Caco-2 (cell line): Measurements from ENCODE around the gene FANCC. TPM values are rescaled to one million over a fixed set of nuclear protein-coding genes. Genes with fewer than 3 reads are reported as not detected.

ENCODE experiments used
- BruUV-seq: library from RNA; stranded (reverse); fragments of 400-500 nt; replicated peaks from 2 replicates; lab custom pipeline; 2021; lab: Mats Ljungman, UMichigan
- CTCF ChIA-PET: fragments of 300-600 bp; sonication (Branson Sonifier 250); formaldehyde crosslinking; loops from one replicate; lab custom pipeline; 2022; ENCODE audit warnings: antibody characterized with exemption; lab: Charles Lee
- POLR2A ChIA-PET: fragments of 300-600 bp; sonication (Branson Sonifier 250); formaldehyde crosslinking; loops from one replicate; lab custom pipeline; 2022; ENCODE audit warnings: antibody characterized with exemption; lab: Charles Lee
- DNase-seq, 2 experiments: peaks; one replicate each; pipeline versions ENCODE4 v3.0.0 to v3.0.0-alpha.2; 2020 to 2022
- H3K27me3 ChIP-seq: replicated peaks from 2 replicates; pipeline ENCODE4 v1.6.0; 2011; ENCODE audit warnings: low read length; ENCODE audit not compliant: control insufficient read depth, insufficient read depth
- H3K36me3 ChIP-seq: 2 replicates; pipeline ENCODE4 v1.5.1; 2011; ENCODE audit warnings: low read length; ENCODE audit not compliant: control insufficient read depth, insufficient read depth
- H3K4me1 ChIP-seq: fragments of 250-450 bp; sonication (Bioruptor Pico); 2 replicates; pipeline ENCODE4 v1.5.1; 2020; ENCODE audit warnings: mild to moderate bottlenecking
- H3K4me3 ChIP-seq: 2 replicates; pipeline ENCODE4 v1.5.1; 2011; ENCODE audit warnings: low read depth, mild to moderate bottlenecking, control low read depth, low read length
- H3K9me3 ChIP-seq: fragments of 250-450 bp; sonication (Bioruptor Pico); 2 replicates; pipeline ENCODE4 v1.5.1; 2020; ENCODE audit warnings: mild to moderate bottlenecking, moderate library complexity
- H3K27ac Mint-ChIP-seq: one replicate; pipeline ENCODE4 v1.8.0; 2022; ENCODE audit warnings: mixed read lengths; ENCODE audit not compliant: unreplicated experiment
- H3K27me3 Mint-ChIP-seq: one replicate; pipeline ENCODE4 v1.8.0; 2022; ENCODE audit warnings: mixed read lengths; ENCODE audit not compliant: insufficient read depth, unreplicated experiment
- H3K36me3 Mint-ChIP-seq: one replicate; pipeline ENCODE4 v1.8.0; 2022; ENCODE audit warnings: mild to moderate bottlenecking, mixed read lengths; ENCODE audit not compliant: insufficient read depth, unreplicated experiment
- H3K4me1 Mint-ChIP-seq: one replicate; pipeline ENCODE4 v1.8.0; 2022; ENCODE audit warnings: low read depth, mixed read lengths; ENCODE audit not compliant: unreplicated experiment
- H3K4me3 Mint-ChIP-seq: one replicate; pipeline ENCODE4 v1.8.0; 2022; ENCODE audit warnings: mild to moderate bottlenecking, moderate library complexity, mixed read lengths; ENCODE audit not compliant: unreplicated experiment
- H3K9me3 Mint-ChIP-seq: one replicate; pipeline ENCODE4 v1.8.0; 2022; ENCODE audit warnings: mixed read lengths; ENCODE audit not compliant: unreplicated experiment
- intact Hi-C: fragments of 100-400 bp; cut with micrococcal nuclease; formaldehyde crosslinking; loops from one replicate; pipeline ENCODE4 v1.10.0; 2022; ENCODE audit not compliant: unreplicated experiment
- total RNA-seq: library from RNA; stranded (reverse); gene quantifications from 2 replicates; pipeline ENCODE4 v1.2.3, GENCODE V29; 2022
- TF ChIP-seq, protein P1 (sequence below), 2 experiments: fragments of 200-600 bp in 1 of 2; IDR thresholded peaks; 1 replicate in 1 of 2; 2 replicates in 1 of 2; pipeline versions ENCODE4 v1.5.1 to v1.8.0; 2011 to 2022; ENCODE audit warnings: antibody characterized with exemption in 1 of 2, control low read depth in 1 of 2, inconsistent platforms in 1 of 2, low read depth in 1 of 2, low read length in 1 of 2, mild to moderate bottlenecking in 1 of 2, moderate library complexity in 1 of 2; ENCODE audit not compliant: insufficient read depth in 1 of 2, severe bottlenecking in 1 of 2, unreplicated experiment in 1 of 2

FANCC gene
- total RNA-seq, 1 experiment from 2014 or later, result 29.2 TPM

DNA sequence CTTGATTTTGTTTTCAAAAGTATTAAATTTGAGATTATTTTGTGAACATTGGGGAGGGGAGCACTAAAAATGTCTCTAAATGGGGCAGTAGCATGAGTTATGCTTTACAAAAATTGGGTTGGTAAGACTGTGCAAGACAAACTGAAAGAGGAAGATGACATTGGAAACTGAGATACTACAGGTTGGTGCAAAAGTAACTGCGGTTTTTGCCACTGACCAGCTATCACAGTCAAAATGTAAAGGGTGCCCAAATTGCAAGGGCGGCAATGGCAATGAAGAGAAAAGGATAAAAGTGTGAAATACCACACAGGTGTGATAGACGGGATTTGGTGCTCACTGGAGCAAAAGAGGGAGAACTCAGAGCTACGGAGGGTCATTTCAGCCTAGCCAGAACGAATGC lies 124.0 kb downstream of the FANCC start:
- H3K36me3 ChIP-seq, result no peaks in the 10 kb centered on the region
- H3K27me3 Mint-ChIP-seq, result no peaks in the 10 kb centered on the region
- peaks cover 17% of the 10 kb centered on the region for H3K36me3 Mint-ChIP-seq
- BruUV-seq, result no TSS peak
- H3K4me3 Mint-ChIP-seq, result no peak overlapping the region
- peaks cover 15% of the 10 kb centered on the region for H3K9me3 Mint-ChIP-seq
- no peaks in the 10 kb centered on the region for H3K27me3 ChIP-seq
- no peak overlapping the region for H3K27ac Mint-ChIP-seq
- no peaks in the 10 kb centered on the region for H3K4me1 ChIP-seq
- peaks cover 3% of the 10 kb centered on the region for H3K4me1 Mint-ChIP-seq
- POLR2A ChIA-PET, result no interaction called here
- intact Hi-C loops, result no loop called here
- TF ChIP-seq, protein P1, sequence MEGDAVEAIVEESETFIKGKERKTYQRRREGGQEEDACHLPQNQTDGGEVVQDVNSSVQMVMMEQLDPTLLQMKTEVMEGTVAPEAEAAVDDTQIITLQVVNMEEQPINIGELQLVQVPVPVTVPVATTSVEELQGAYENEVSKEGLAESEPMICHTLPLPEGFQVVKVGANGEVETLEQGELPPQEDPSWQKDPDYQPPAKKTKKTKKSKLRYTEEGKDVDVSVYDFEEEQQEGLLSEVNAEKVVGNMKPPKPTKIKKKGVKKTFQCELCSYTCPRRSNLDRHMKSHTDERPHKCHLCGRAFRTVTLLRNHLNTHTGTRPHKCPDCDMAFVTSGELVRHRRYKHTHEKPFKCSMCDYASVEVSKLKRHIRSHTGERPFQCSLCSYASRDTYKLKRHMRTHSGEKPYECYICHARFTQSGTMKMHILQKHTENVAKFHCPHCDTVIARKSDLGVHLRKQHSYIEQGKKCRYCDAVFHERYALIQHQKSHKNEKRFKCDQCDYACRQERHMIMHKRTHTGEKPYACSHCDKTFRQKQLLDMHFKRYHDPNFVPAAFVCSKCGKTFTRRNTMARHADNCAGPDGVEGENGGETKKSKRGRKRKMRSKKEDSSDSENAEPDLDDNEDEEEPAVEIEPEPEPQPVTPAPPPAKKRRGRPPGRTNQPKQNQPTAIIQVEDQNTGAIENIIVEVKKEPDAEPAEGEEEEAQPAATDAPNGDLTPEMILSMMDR (IDR thresholded peaks at IDR 0.05; ENCODE audit: insufficient read depth in 1 of 2, low read depth in 1 of 2, low read length in 1 of 2, severe bottlenecking in 1 of 2, unreplicated experiment in 1 of 2), result peak in 1 of 2 experiments; percentile 3
- no peaks in the 10 kb centered on the region for H3K9me3 ChIP-seq
- CTCF ChIA-PET, result interaction anchor here (1.2 kb wide), 1 partner anchor 75 kb away, joined by 4 read pairs; no protein-coding TSS in a partner anchor
- DNase-seq, result no peak
- no peak overlapping the region for H3K4me3 ChIP-seq

DNA sequence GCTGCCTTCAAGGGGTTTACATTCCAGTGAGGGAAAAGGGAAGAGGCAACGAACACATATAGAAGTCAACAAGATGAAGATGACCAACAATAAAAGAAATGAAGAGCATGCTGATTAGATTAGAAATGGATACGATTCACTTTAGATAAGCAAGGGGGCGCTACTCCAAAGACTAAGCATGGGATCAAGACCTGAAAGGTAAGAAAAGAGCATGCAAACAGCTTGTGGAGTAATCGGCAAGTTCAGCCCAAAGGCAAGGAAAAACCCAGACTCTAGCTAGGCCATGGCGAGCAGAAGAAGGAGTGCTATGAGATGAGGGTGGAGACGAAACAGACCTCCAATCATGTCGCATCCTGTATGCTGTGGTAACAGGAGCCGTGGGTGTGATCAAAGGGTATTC lies 124.4 kb downstream of the FANCC start:
- Histone ChIP-seq H3K36me3 (no peaks in the 10 kb centered on the region), H3K4me3 (no peak overlapping the region), H3K4me1 (no peaks in the 10 kb centered on the region), H3K9me3 (no peaks in the 10 kb centered on the region), H3K27me3 (no peaks in the 10 kb centered on the region)
- POLR2A ChIA-PET, result no interaction called here
- intact Hi-C loops, result no loop called here
- Mint-ChIP-seq H3K27me3 (no peaks in the 10 kb centered on the region), H3K36me3 (peaks cover 17% of the 10 kb centered on the region), H3K9me3 (peaks cover 15% of the 10 kb centered on the region), H3K27ac (no peak overlapping the region), H3K4me3 (no peak overlapping the region), H3K4me1 (peaks cover 6% of the 10 kb centered on the region)
- no TSS peak for BruUV-seq
- TF ChIP-seq, protein P1 (IDR thresholded peaks at IDR 0.05; ENCODE audit: insufficient read depth in 1 of 2, low read depth in 1 of 2, low read length in 1 of 2, severe bottlenecking in 1 of 2, unreplicated experiment in 1 of 2), result peak in 1 of 2 experiments; percentile 18
- CTCF ChIA-PET, result interaction anchor here (1.2 kb wide), 1 partner anchor 75 kb away, joined by 4 read pairs; no protein-coding TSS in a partner anchor
- DNase-seq, result no peak

DNA sequence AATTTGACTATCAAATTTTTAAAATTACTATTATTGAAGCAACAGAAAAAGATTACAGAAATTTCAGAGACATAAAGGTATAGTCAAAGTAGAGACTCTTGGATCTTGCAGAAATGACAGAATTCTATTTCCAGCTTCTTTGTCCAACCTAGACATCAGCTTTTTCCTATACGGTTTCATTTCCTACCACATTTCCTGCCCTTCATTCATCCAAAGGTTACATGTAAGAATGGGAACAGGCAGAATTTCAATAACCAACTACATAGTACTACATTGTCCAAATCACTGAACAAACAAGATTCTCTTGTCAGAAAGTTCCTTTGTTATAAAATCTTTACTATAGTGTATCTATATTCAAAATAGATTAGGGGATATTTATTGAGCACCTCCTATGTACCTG lies 124.9 kb downstream of the FANCC start:
- no peak for DNase-seq
- H3K9me3 Mint-ChIP-seq, result peaks cover 15% of the 10 kb centered on the region
- H3K4me1 ChIP-seq, result no peaks in the 10 kb centered on the region
- peaks cover 17% of the 10 kb centered on the region for H3K36me3 Mint-ChIP-seq
- H3K27me3 Mint-ChIP-seq, result no peaks in the 10 kb centered on the region
- ChIA-PET CTCF (no interaction called here), POLR2A (no interaction called here)
- H3K9me3 ChIP-seq, result no peaks in the 10 kb centered on the region
- TF ChIP-seq, protein P1 (IDR thresholded peaks at IDR 0.05; ENCODE audit: insufficient read depth in 1 of 2, low read depth in 1 of 2, low read length in 1 of 2, severe bottlenecking in 1 of 2, unreplicated experiment in 1 of 2), result no peak
- BruUV-seq, result no TSS peak
- H3K27me3 ChIP-seq, result no peaks in the 10 kb centered on the region
- no peak overlapping the region for H3K27ac Mint-ChIP-seq
- no peak overlapping the region for H3K4me3 Mint-ChIP-seq
- no peak overlapping the region for H3K4me3 ChIP-seq
- intact Hi-C loops, result no loop called here
- no peaks in the 10 kb centered on the region for H3K36me3 ChIP-seq
- peaks cover 6% of the 10 kb centered on the region for H3K4me1 Mint-ChIP-seq
